Bone marrow (tissue), 2 donors: ENCODE results near the gene TMEM131.

ENCODE experiments used
- DNase-seq, 2 donors: peaks; one replicate each; lab custom pipeline; 2025; lab: John Stamatoyannopoulos, UW

Gene TMEM131

DNA sequence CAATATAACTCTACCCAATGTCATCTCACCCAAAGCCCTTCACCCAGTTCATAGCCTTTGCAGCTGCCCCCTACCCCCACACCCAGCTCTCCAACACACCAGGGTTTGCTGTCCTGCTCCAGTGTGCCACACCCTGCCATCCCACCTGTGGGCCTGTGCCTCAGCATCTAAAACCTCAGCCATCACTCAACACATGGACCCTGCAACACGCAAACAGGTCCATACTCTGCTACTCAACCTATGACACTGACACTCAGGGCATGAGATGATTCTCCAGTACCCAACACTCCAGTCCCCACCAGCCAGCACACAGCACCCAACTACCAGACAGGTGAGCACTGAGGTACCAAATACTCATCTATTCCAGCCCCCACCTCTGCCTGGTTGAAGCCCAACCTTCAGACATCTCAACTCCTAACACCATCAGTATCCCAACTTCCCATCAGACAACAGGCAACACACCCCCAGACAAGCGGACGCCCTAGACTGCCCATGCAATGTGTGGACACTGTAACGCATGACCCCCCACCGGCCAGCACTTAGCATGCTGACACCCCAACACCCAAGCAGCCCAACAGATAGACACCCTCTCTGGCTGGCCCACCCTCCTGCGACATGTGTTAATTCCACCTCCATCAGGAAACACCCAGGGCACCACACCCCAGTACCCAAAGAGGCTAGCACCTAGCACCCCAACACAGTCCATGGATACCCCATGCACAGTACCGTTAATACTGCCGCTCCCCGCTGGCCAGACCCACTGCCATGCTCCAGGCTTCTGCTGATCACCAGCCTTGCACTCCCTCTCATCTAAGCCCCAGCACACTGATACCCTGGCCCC lies 257.3 kb downstream of the TMEM131 start:
- no peak for DNase-seq

DNA sequence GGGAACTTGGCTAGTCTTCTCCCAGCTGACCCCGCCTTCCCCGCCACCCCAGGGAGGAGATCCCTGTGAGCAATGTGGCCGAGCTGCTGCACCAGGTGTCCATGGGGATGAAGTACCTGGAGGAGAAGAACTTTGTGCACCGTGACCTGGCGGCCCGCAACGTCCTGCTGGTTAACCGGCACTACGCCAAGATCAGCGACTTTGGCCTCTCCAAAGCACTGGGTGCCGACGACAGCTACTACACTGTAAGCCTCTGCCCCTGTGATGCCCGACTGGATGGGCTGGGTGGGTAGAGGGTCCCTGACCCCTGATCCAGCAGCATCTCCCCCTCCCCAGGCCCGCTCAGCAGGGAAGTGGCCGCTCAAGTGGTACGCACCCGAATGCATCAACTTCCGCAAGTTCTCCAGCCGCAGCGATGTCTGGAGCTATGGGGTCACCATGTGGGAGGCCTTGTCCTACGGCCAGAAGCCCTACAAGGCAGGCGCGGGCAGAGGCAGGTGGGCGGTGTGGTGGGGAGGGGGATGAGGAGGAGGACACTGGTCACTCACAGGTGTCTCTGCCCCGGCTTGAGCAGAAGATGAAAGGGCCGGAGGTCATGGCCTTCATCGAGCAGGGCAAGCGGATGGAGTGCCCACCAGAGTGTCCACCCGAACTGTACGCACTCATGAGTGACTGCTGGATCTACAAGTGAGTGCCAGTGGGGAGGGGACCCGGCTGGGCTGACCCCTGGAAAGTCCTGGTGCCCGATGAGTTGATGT lies 258.1 kb downstream of the TMEM131 start:
- DNase-seq = no peak

DNA sequence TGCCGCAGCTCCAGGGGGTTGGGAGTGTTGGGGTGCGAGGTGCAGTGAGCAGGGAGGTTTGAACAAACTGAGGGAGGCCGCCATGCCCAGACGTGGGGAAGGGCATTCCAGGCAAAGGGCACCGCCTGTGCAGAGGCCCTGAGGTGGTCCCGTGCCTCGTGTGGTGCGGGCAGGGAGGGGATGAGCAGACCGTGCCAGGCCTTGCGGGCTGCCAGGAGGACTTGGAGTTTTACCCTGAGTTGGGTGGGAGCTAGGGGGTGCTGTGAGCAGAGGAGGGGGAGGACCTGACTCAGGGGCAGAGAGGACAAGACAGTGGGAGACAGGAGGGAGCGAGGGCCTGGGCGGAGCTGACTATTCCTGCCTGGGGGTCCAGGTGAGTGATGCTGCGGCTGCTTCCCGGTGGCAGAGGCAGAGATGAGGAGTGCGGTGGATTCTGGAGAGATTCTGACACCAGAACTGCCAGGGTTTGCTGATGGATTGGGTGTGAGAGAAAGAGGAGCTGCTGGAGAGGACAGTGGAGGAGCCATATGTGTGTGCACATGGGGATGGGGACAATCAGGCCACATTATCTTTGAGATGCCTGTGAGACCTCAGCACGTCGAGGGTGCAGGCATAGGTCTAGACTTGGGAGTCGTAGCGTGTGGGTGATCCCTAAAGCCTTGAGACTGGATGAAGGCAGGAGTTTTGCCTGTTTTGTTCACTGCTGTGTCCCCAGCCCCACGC lies 259.0 kb downstream of the TMEM131 start:
- DNase-seq = no peak

DNA sequence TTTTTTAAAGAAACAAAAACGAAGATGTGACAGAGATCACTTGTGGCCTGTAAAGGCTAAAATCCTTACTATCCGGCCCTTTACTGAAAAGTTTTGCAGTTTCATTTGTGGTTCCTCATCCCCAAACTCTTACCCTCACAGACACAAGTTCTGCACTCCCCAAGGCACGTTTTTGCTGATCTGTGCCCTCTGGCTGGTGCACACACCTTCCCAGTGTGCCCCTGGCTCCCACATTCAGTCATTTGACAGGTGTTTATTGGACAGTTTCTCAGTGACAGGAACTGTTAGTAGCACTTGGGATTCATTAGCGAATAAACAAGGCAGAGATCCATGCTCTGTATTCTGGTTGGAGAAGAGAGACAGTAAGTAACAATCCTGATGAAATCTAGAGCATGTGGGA lies 259.6 kb downstream of the TMEM131 start:
- no peak for DNase-seq

DNA sequence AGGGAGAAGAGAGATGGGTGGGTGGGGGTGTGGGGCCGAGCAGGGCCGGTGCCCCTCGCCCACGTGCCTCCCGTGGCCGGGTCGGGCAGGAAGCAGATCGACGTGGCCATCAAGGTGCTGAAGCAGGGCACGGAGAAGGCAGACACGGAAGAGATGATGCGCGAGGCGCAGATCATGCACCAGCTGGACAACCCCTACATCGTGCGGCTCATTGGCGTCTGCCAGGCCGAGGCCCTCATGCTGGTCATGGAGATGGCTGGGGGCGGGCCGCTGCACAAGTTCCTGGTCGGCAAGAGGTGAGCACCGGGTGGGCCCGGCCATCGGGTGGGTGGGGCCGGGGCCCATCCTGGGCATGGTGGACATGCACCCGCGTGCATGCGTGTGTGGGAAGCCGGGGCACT lies 260.6 kb downstream of the TMEM131 start:
- no peak for DNase-seq

DNA sequence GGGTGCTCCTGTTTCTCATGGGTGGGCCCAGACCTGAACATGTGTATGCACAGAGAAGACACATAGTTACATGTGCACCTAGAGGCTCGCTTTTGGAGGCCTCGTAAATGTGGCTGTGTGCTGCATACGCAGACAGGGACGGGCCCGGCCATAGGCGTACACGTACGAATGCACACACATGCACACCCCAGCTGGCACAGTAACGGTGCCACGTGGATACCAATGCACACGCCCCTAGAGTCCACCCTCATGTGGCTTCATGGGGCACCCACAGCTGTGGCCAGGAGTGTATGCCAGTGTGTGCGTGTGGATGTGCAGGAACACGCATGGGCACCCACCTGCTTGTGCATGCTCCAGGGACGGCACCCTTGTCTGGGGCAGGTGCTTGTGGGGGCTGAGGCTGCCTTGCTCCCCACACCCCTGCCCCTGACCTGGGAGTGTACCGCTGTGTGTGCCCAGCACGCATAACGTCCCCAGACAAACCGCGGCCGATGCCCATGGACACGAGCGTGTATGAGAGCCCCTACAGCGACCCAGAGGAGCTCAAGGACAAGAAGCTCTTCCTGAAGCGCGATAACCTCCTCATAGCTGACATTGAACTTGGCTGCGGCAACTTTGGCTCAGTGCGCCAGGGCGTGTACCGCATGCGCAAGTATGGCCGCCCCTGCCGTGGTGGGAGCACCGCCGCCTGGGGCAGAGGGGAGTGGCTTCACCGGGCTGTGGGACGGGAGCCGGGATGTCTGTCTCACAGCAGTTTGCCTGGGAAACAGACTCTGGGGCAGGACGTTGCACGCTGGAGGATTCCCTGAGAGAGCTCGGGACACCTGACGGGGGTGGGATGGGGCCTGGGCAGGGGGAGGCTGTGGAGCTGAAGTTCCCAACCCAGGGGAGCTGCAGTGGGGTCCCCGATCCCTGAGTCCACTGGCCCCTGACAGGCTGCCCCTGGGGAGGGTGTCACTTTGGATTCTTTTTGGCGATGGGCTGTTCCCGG lies 261.4 kb downstream of the TMEM131 start:
- no peak for DNase-seq

DNA sequence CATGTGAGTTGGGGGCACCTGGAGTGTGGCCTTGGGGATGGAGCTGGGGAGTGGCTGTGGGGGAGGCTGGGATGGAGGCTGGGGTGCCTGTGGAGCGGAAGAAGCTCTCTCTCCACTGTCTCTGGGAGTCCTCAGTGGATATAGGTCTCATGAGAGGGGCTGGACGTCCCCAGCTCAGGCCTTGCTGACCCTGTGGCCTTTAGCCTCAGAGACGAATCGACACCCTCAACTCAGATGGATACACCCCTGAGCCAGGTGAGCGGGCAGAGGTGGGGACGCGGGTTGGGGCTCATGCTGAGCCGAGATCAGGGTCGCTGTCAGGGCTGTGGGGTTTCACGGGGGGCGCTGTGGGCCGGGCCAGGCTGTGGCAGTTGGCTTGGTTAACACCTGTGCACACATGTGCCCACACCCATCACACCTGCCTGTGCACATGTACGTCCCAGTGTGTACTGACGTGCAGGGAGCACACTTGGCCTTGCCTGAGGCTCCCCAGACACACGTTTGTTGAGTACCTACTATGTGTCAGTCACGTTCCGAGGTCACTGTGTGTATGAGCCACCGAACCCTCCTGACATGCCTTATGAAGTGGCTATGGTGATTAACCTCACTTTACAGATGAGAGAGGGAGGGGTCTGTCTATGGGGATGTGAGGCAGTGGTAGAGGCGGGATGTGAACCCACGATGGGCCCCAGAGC lies 262.3 kb downstream of the TMEM131 start:
- no peak for DNase-seq

DNA sequence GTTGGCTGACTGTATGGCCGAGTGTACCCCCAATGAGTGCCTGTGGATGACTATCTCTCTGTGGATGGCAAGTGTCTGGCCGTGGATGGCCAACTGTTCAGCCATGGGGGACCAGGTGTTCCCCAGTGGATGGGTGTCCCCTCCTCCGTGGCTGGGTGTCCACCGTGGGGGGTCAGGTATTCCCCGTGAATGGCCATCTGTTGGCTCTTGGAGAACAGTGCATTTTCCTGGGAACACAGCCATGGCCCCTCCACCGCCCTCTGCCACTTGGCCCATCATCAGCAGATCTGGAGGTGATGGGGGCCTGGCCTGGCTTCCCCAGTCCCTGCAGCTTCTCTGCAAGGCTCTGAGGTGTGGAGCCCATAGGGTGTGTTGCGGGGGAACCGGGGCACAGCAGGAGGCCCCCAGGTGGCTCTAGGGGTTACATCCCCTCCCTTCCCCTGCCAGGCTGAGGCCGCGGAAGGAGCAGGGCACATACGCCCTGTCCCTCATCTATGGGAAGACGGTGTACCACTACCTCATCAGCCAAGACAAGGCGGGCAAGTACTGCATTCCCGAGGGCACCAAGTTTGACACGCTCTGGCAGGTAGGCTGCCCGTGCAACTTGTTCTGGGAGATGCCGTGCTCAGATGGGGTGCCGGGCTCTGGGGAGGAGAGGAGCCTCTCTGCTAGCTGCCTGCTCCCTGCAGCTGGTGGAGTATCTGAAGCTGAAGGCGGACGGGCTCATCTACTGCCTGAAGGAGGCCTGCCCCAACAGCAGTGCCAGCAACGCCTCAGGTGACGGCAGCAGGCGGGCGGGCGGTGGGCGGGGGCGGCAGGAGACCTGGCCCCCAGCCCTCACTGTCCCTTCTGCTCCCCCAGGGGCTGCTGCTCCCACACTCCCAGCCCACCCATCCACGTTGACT lies 263.1 kb downstream of the TMEM131 start:
- no peak for DNase-seq

DNA sequence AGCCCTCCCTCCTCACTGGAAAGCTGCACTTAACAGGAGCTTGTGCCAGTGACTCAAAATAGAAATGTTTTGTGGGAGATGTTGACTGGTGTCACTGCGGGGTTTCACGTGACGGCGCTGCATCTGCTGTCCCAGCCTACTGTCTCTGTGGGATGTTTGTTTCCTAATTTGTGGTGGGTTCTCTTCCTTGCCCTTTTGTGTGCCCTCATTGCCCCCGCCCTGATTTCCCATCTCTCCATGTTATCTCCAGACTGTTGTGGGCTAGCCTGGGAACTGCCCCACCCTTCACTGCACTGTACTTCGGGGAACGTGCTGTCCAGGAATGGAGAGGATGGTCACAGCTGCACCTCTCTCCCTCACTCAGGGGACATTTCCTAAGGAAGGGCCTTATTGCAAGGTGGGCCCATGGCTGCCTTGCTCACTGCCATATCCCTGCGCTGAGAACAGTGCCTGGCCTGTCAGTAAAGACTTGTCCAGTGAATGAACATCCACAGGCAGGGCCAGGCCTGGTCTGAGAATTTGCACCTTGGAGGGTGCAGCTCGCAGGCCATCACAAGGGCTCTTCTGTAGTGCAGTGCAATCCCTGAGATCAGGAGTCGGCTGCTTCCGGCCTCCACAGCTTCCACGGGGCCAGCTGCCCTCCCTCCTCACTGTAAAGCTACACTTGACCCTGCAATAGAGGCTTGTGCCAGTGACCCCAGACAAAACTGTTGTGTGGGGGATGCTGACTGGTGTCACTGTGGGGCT lies 264.3 kb downstream of the TMEM131 start:
- no peak for DNase-seq

DNA sequence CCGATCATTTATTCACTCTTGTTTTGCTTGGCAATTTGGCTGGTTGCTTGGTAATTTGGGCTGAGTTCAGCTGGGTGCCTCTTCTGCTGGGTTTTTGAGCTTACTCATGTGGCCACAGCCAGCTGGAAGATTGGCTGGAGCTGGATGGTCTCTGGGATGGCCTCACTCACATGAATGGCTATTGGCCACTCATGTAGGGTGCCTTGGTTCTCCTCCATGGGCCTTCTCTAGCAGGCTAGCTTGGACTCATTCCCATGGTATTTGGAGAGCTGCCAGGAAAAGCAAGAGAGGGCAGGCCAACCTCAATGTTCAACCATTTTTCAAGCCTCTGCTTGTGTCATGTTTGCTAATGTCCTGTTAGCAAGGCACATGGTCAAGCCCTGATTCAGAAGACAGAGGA lies 265.5 kb downstream of the TMEM131 start:
- no peak for DNase-seq

DNA sequence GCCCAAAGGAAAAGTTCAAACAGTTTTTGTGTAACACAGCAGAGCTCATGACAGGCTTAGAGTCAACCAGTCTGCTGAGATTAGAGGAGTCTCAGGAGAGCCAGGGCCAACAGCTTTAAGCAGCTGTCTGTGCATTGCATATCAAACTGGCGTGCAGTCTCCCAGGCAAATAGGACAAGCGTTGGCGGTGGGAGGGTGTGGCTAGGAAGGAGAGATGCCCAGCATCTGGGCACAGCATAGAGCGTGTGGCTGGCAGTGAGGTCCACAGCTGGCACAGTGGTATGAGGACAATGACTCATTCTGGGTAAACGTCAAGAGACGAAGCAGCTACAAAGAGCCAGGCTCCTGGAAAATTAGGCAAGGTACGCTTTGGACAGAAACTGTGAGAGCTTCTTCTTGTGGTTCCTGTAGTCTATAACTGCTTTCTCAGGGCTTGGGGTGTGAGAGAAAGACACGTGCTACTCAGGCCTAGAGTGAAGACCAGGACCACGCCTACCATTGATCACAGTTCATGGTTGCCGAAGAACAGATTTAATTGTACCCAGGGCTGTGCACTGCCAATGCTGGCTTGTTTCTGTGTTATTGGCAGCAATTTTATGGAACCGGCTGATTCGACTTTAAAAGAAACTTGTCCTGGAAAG lies 267.5 kb downstream of the TMEM131 start:
- no peak for DNase-seq

DNA sequence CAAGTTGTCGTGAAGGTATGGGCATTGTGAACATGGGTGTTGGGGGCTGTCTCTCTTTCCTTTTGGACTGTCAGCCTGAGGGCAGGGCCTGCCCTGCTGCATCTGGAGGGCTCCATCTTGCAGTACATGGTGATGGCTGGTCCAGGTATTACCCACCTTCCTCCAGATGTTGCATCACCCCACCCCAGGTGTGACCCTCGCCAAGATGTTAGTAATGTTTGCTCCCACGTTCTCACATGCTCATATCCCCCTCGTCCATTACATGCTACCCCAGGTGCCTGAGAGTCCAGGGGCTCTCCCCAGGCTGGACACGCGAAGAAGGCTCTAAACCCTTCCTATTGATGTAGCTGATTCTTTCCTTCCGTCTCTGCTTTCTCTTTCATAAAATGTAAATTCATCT lies 268.5 kb downstream of the TMEM131 start:
- no peak for DNase-seq

DNA sequence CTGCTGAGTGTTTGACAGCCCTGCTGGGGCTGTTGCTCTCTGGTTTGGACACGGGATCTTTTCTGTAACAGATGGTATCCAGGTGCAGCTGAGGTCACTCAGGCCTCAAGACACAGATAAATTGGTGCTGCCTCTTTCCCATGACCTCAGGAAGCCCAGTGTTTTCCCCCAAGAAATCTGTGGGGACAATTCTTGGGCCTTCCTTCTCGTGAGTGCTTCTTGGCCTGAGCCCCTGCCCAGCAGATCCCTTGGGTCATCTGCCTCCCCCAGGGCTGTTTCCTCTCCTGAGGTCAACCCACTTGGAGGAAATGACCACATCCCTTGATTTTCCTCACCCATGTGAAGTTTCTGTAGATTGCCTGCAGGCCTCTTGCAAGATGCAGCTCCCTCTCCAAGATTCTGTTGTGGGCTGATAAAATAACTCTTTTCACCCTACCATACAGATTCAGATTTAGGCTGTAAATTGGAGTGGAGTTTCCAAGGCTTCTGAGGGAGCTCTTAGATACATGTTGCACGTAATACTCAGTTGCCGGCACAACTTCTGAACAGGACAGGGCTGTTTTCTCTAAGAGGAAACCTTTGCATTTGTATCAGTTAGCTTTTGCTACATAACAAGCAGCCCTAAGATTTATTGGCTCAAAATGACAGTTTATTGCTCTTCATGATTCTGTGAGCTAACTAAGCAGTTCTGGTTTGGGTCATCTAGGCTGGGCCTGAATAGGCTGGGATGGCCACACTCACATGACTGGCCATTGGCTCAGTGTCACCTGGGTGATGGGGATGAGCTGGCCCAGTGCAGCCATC lies 269.3 kb downstream of the TMEM131 start:
- no peak for DNase-seq

DNA sequence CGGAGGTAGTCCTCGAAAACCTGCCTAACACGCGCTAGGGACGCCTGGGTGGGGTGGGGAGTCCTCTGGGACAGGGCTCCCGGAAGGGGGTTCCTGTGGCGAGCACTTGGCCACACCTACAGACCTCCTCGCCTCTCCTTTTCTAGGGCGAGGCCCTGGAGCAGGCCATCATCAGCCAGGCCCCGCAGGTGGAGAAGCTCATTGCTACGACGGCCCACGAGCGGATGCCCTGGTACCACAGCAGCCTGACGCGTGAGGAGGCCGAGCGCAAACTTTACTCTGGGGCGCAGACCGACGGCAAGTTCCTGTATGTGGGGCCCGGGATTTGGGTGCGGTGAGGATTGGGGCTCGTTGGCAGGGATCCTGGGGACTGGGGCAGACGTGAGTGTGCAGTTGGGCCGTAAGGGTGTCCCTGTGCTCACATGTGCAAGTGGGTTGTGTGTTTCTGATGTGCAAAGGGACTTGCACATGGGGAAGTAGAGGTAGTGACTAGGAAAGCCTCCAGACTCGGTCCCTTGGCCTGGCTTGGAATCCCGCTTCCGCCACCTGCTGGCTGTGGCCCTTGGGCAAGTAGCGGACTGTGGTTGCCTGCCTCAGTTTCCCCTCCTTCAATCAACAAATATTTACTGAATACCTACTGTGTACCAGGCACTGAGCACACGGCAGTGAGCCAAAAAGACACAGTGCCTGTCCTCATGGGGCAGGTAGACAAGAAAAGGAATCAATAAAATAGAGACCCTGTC lies 270.6 kb downstream of the TMEM131 start:
- no peak for DNase-seq

DNA sequence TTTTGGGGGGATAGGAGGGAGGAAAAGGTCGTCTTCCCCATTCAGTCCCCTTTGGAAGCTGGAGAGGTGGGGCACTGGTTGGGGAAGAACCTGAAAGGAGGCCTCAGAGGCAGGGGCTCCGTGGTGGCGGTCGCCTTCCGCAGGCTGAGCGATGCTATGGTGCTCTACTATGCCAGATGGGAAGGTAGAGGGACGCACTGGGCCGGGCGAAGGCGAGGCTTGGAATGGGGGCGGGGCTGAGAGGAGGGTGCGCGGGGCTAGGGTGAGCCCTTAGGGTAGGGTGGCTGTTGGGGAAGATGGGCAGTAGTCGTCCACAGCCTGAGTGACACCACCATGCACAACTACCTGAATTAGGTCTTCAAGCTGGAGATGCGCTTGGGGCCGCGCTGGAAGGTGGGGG lies 271.2 kb downstream of the TMEM131 start:
- no peak for DNase-seq

DNA sequence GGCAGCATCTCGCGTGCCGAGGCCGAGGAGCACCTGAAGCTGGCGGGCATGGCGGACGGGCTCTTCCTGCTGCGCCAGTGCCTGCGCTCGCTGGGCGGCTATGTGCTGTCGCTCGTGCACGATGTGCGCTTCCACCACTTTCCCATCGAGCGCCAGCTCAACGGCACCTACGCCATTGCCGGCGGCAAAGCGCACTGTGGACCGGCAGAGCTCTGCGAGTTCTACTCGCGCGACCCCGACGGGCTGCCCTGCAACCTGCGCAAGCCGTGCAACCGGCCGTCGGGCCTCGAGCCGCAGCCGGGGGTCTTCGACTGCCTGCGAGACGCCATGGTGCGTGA lies 271.7 kb downstream of the TMEM131 start:
- no peak for DNase-seq
